Thymus (tissue), 11 donors: Measurements from ENCODE around the gene ZCCHC8. TPM values are rescaled to one million over a fixed set of nuclear protein-coding genes. Genes with fewer than 3 reads are reported as not detected.
"Not testable (repeated sequence)": the region's sequence is repeated elsewhere in the genome, so short reads cannot be mapped to it uniquely, and the experiment has no call there.

Experiments
- DNase-seq, 9 donors: peaks; one replicate each; pipeline ENCODE4 v3.0.0-alpha.2; 2013; ENCODE audit warnings: low spot score in 9 of 9, low read depth in 6 of 9, missing footprints in 1 of 9
- H3K27ac ChIP-seq, 2 donors: one replicate each; pipeline ENCODE4 v1.5.1; 2013; ENCODE audit warnings: control low read depth in 1 of 2, low read depth in 1 of 2, low read length in 1 of 2, mild to moderate bottlenecking in 1 of 2, moderate library complexity in 1 of 2
- H3K27me3 ChIP-seq, 2 donors: one replicate each; pipeline ENCODE4 v1.5.1; 2013; ENCODE audit warnings: low read length in 1 of 2; ENCODE audit not compliant: control insufficient read depth in 2 of 2, insufficient read depth in 1 of 2
- H3K36me3 ChIP-seq, 2 donors: one replicate each; pipeline ENCODE4 v1.5.1; 2013; ENCODE audit warnings: low read length in 1 of 2, mild to moderate bottlenecking in 1 of 2, moderate library complexity in 1 of 2; ENCODE audit not compliant: control insufficient read depth in 2 of 2, insufficient read depth in 2 of 2
- H3K4me1 ChIP-seq, 2 donors: one replicate each; pipeline ENCODE4 v1.5.1; 2013; ENCODE audit warnings: low read length in 2 of 2; ENCODE audit not compliant: control insufficient read depth in 2 of 2, insufficient read depth in 2 of 2
- H3K4me3 ChIP-seq, 2 donors: one replicate each; pipeline ENCODE4 v1.5.1; 2013; ENCODE audit warnings: low read length in 2 of 2, control low read depth in 1 of 2, mild to moderate bottlenecking in 1 of 2
- H3K9me3 ChIP-seq, 2 donors: one replicate each; pipeline ENCODE4 v1.5.1; 2013; ENCODE audit warnings: low read length in 1 of 2, mild to moderate bottlenecking in 1 of 2; ENCODE audit not compliant: control insufficient read depth in 2 of 2, insufficient read depth in 1 of 2
- WGBS: extraction: QIAGEN DNeasy Blood & Tissue Kit; methylation state at CpG from one replicate; pipeline ENCODE4 v1.1.7; 2013; 5-methylcytosine and 5-hydroxymethylcytosine counted together
- polyA plus RNA-seq: library from polyadenylated mRNA; stranded (reverse); fragments of 200-250 nt; gene quantifications from one replicate; pipeline ENCODE4 v1.2.3, GENCODE V29; 2013
- total RNA-seq: library from RNA; stranded (reverse); fragments of 120-200 nt; gene quantifications from one replicate; pipeline ENCODE4 v1.2.4, GENCODE V29; 2013
- donor health status: healthy.

The ZCCHC8 gene
- total and polyA plus RNA-seq, 2 donors = 24.6 to 46.7 TPM

GRCh38 chr12:122469856-122470255, 30.9 kb downstream of the ZCCHC8 start:
- H3K36me3 ChIP-seq = peaks cover 15 to 31% of the 10 kb centered on the region in 2 donors
- not testable (repeated sequence) for H3K4me1 ChIP-seq, DNase-seq, H3K27me3 ChIP-seq, H3K27ac ChIP-seq, H3K4me3 ChIP-seq, H3K9me3 ChIP-seq
- WGBS = 97% methylated on average over 6 of the region's 6 CpGs

- Histone ChIP-seq H3K27ac (no peak overlapping the region), H3K4me1 (no peaks in the 10 kb centered on the region)
- 87% methylated on average over 4 of the region's 4 CpGs for WGBS
These were observed 32.7 kb downstream of the ZCCHC8 start for GRCh38 chr12:122467983-122468382.

GRCh38 chr12:122464317-122465042, 36.3 kb downstream of the ZCCHC8 start:
- H3K27ac ChIP-seq, DNase-seq, H3K9me3 ChIP-seq, H3K4me1 ChIP-seq, H3K27me3 ChIP-seq, H3K4me3 ChIP-seq, H3K36me3 ChIP-seq: not testable (repeated sequence)
- 97% methylated on average over 17 of the region's 17 CpGs for WGBS

More at GRCh38 chr12:122467983-122468382, 32.7 kb downstream of the ZCCHC8 start:
- H3K4me3 ChIP-seq = no peak overlapping the region
- H3K36me3 ChIP-seq = peaks cover 0 to 12% of the 10 kb centered on the region in 2 donors
- no peaks in the 10 kb centered on the region for H3K9me3 ChIP-seq
- no peaks in the 10 kb centered on the region for H3K27me3 ChIP-seq
- DNase-seq = no peak

- no peaks in the 10 kb centered on the region for H3K36me3 ChIP-seq
- H3K4me3 ChIP-seq = no peak overlapping the region
- WGBS = 96% methylated on average over 2 of the region's 2 CpGs
- peaks cover 0 to 1% of the 10 kb centered on the region in 2 donors for H3K9me3 ChIP-seq
- no peak for DNase-seq
- no peaks in the 10 kb centered on the region for H3K27me3 ChIP-seq
- no peaks in the 10 kb centered on the region for H3K4me1 ChIP-seq
- no peak overlapping the region for H3K27ac ChIP-seq
These were observed 40.1 kb downstream of the ZCCHC8 start for GRCh38 chr12:122460641-122461040.

- DNase-seq = no peak
- Histone ChIP-seq H3K27ac (no peak overlapping the region), H3K27me3 (no peaks in the 10 kb centered on the region), H3K4me1 (no peaks in the 10 kb centered on the region), H3K4me3 (no peak overlapping the region), H3K36me3 (no peaks in the 10 kb centered on the region), H3K9me3 (peaks cover 0 to 1% of the 10 kb centered on the region in 2 donors)
- 97% methylated on average over 7 of the region's 7 CpGs for WGBS
These were observed 40.7 kb downstream of the ZCCHC8 start for GRCh38 chr12:122460061-122460460.

- DNase-seq = no peak
- no peak overlapping the region for H3K27ac ChIP-seq
- WGBS = 97% methylated on average over 2 of the region's 2 CpGs
These were observed 41.5 kb downstream of the ZCCHC8 start for GRCh38 chr12:122459211-122459610.

DNA sequence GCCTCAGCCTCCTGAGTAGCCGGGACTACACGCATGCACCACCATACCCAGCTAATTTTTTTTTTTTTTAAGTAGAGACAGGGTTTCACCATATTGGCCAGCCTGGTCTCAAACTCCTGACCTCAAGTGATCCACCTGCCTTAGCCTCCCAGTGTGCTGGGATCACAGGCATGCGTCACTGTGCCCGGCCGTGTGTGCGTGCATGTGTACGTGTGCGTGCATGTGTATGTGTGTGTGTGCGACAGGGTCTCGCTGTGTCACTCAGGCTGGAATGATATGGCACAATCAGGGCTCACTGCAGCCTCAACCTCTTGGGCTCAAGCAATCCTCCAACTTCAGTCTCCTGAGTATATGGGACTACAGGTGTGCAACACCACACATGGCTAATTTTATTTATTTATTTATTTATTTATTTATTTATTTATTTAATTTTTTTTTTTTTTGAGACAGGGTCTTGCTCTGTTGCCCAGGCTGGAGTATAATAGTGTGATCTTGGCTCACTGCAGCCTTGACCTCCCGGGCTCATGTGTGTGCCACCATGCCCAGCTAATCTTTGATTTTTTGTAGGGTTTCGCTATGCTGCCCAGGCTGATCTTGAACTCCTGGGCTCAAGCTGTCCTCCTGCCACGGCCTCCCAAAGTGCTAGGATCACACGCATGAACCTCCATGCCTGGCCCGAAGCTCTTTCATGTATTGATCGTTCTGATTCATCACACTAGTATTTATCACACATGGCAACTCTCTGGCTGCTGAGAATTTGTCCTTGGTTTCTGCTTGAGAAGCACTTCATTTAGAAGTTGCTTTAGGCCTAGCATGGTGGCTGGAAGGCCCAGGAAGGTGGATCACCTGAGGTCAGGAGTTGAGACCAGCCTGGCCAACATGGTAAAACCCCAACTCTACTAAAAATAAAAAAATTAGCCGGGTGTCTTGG, 42.4 kb downstream of the ZCCHC8 start:
- 98% methylated on average over 17 of the region's 17 CpGs for WGBS
- Histone ChIP-seq H3K27me3 (no peaks in the 10 kb centered on the region), H3K9me3 (peaks cover 1 to 4% of the 10 kb centered on the region in 2 donors), H3K36me3 (no peaks in the 10 kb centered on the region), H3K27ac (no peak overlapping the region), H3K4me3 (no peak overlapping the region), H3K4me1 (peaks cover 7 to 9% of the 10 kb centered on the region in 2 donors)
- DNase-seq = no peak

More at GRCh38 chr12:122459211-122459610, 41.5 kb downstream of the ZCCHC8 start:
- Histone ChIP-seq H3K4me3 (no peak overlapping the region), H3K9me3 (peaks cover 0 to 1% of the 10 kb centered on the region in 2 donors), H3K36me3 (no peaks in the 10 kb centered on the region), H3K4me1 (peaks cover 0 to 1% of the 10 kb centered on the region in 2 donors), H3K27me3 (no peaks in the 10 kb centered on the region)

- WGBS = 95% methylated on average over 2 of the region's 2 CpGs
- no peak for DNase-seq
- Histone ChIP-seq H3K4me1 (peaks cover 7 to 15% of the 10 kb centered on the region in 2 donors), H3K36me3 (no peaks in the 10 kb centered on the region), H3K27ac (no peak overlapping the region), H3K4me3 (no peak overlapping the region), H3K27me3 (no peaks in the 10 kb centered on the region), H3K9me3 (peaks cover 1 to 5% of the 10 kb centered on the region in 2 donors)
These were observed 43.1 kb downstream of the ZCCHC8 start for GRCh38 chr12:122457627-122458026.

- Histone ChIP-seq H3K36me3 (no peaks in the 10 kb centered on the region), H3K9me3 (peaks cover 0 to 5% of the 10 kb centered on the region in 2 donors), H3K27me3 (no peaks in the 10 kb centered on the region), H3K4me3 (no peak overlapping the region), H3K27ac (no peak overlapping the region), H3K4me1 (peaks cover 7 to 18% of the 10 kb centered on the region in 2 donors)
- no peak for DNase-seq
- 65% methylated on average over 6 of the region's 6 CpGs for WGBS
These were observed 46.0 kb downstream of the ZCCHC8 start for GRCh38 chr12:122454739-122455138.
